ELR (cell line): Measurements from ENCODE around the gene GNL2.

Experiments
- DNase-seq: peaks from one replicate; pipeline ENCODE4 v3.0.0-alpha.2; 2015; ENCODE audit warnings: low read depth

The GNL2 gene

GRCh38 chr1:37595440-37596181 is at the start of gene GNL2:
TSS of gene GNL2 (minus strand) at chr1:37595937. CDS start at chr1:37595822, 115 bp downstream.
- DNase-seq, result peak; percentile 97

GRCh38 chr1:37641059-37641458 is 45.3 kb upstream of the GNL2 start:
- DNase-seq, result no peak

GRCh38 chr1:37636435-37636834 is 40.7 kb upstream of the GNL2 start:
- DNase-seq, result no peak

GRCh38 chr1:37634992-37635902 is 39.5 kb upstream of the GNL2 start:
- DNase-seq, result no peak

GRCh38 chr1:37634244-37634991 is 38.7 kb upstream of the GNL2 start, which contains the start of gene RSPO1:
TSS of gene RSPO1 (minus strand) at chr1:37634892. CDS start at chr1:37629661, 5,231 bp downstream.
- peak; percentile 31 for DNase-seq

- no peak for DNase-seq
Observed at GRCh38 chr1:37633938-37634243, 38.2 kb upstream of the GNL2 start.

GRCh38 chr1:37633040-37633937 is 37.6 kb upstream of the GNL2 start:
- DNase-seq, result no peak

- DNase-seq, result no peak
Observed at GRCh38 chr1:37631036-37631435, 35.3 kb upstream of the GNL2 start.

- no peak for DNase-seq
Observed at GRCh38 chr1:37630426-37631028, 34.8 kb upstream of the GNL2 start.

- no peak for DNase-seq
Observed at GRCh38 chr1:37629726-37630425, 34.1 kb upstream of the GNL2 start.

GRCh38 chr1:37629008-37629407 is 33.3 kb upstream of the GNL2 start:
- no peak for DNase-seq

GRCh38 chr1:37628026-37628556 is 32.4 kb upstream of the GNL2 start:
- DNase-seq, result no peak

GRCh38 chr1:37622131-37622530 is 26.4 kb upstream of the GNL2 start:
- no peak for DNase-seq

- no peak for DNase-seq
Observed at GRCh38 chr1:37621326-37621870, 25.7 kb upstream of the GNL2 start.

- no peak for DNase-seq
Observed at GRCh38 chr1:37620707-37621106, 25.0 kb upstream of the GNL2 start.

- DNase-seq, result no peak
Observed at GRCh38 chr1:37616330-37616729, 20.6 kb upstream of the GNL2 start.

GRCh38 chr1:37614105-37614504 is 18.4 kb upstream of the GNL2 start:
- DNase-seq, result no peak

GRCh38 chr1:37612186-37612585 is 16.4 kb upstream of the GNL2 start:
- DNase-seq, result no peak

- DNase-seq, result no peak
Observed at GRCh38 chr1:37609994-37610393, 14.3 kb upstream of the GNL2 start.

- DNase-seq, result no peak
Observed at GRCh38 chr1:37609002-37609401, 13.3 kb upstream of the GNL2 start.
